Amygdala (tissue), 56 donors: ENCODE results near the gene JUP.

Experiments
- DNase-seq, 56 donors: peaks; one replicate each; lab custom pipeline; 2025; lab: John Stamatoyannopoulos, UW

The JUP gene

DNA sequence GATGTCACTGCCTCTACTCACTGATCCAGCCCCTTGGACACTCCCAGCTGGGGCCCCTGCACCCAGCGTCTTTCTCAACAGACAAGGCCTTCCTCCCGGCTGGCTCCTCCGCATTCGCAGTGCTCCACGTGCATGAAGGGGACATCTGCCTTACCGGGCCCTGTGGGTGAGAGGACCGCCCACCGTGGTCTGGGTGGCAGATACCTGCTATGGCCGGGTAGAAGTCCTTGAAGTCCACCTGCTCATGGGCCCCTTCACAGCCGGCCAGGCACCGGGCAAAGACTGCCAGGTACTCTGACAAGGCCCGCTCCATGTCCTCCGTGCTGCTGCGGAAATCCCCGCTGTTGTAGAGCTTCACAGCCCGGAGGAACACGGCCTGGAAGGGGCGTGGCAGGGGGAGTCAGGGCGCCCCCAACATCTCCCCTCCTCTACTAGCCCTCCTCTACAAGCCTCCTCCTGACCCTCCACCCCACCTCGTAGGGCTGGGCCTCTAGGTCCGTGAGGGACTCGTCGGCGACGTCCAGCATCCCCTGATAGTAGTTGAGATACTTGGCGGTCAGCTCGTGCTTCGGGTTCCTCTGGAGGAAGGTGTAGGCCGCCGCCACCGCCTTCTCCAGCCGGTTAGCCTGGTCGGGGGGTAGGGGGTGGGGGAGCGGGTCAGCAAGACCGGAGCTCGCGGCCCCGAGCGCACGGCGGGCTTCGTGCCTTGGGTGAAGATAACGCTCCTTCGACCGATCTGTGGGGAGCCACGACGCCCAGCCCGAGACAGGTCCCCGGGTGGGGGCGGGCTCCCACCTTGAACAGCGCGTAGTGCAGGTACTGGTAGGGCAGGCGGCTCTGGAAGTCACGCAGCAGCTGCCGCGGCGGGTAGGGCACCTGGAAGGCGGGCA, 24.4 kb upstream of the JUP start:
- peak in 1 of 56 donors; percentile 53 for DNase-seq

DNA sequence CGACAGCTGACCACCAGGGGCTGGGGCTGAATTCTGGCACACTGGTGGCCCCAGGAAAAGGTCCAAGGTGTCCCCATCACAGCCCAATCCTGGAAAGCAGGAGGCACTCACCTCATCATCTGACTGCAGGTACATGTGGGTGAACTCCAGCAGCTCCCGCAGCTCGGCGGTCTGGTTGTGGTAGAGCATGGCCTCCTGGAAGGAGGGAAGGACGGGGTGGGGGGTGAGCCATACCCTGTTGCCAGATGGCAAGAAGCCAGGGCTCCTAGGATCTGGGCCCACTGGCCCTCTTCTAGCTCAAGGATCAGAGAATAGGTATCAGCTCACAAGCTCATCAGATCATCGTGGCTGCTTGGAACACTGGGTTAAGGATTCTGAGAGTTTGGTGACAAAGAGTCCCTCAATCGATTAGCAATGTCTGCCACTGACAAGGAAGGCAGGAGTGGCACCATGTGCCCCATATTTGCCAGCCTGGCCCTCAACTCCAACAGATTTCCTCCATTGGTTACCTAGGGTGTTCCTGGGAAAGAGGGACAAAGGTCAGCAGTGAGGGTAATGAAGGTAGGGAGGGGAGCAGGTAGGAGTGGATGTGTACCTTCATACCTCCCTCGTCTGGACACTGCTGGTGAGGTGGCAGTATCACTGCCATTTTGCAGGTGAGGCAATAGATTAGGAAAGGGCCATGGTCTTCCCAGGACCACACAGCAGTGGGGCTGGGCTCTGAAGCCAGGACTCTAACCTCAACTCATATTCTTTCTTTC, 20.4 kb upstream of the JUP start:
- DNase-seq = no peak

DNA sequence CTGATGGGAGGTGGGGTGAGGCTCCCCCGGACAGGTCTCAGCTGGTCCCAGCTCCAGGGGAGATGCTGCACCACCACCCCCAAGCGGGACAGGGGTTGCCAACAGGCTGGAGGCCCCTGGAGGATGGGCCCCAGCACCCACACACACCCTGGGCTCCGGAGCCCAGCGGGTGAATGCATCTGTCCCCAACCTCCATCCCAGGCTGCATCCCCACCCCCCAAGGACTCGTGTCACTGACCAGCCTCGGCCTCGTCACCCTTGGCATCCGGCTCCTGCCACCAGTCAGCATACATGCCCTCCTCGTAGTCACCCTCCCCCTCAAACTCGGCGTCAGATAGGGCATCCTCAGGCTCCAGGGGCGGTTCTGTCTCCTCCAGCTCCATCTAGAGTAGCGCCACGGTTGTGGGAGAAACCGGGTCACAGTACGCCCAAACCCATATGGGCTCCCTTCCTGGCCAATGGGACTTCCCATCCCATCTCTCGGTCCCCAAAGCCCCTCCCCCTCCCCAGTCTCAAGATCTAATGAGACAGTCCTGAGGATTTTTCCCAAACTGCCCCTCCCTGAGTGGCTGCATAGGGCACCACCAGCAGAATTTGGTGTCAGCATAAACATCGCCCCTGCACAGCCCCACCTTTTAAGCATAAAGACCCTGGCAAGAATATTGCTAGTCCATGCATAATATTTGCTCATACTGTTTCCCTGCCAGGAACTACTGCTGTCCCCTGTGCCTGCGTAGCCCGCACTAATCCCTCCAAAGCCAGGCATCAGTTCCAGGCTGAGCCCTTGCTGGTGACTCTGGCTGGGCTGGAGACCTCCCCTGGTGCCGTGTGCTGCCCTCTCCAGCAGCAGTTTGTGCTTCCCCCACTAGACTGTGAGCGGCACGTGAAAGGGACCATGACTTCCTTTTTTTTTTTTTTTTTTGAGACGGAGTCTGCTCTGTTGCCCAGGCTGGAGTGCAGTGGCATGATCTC, 16.8 kb upstream of the JUP start:
- peak in 1 of 56 donors; percentile 22 for DNase-seq

DNA sequence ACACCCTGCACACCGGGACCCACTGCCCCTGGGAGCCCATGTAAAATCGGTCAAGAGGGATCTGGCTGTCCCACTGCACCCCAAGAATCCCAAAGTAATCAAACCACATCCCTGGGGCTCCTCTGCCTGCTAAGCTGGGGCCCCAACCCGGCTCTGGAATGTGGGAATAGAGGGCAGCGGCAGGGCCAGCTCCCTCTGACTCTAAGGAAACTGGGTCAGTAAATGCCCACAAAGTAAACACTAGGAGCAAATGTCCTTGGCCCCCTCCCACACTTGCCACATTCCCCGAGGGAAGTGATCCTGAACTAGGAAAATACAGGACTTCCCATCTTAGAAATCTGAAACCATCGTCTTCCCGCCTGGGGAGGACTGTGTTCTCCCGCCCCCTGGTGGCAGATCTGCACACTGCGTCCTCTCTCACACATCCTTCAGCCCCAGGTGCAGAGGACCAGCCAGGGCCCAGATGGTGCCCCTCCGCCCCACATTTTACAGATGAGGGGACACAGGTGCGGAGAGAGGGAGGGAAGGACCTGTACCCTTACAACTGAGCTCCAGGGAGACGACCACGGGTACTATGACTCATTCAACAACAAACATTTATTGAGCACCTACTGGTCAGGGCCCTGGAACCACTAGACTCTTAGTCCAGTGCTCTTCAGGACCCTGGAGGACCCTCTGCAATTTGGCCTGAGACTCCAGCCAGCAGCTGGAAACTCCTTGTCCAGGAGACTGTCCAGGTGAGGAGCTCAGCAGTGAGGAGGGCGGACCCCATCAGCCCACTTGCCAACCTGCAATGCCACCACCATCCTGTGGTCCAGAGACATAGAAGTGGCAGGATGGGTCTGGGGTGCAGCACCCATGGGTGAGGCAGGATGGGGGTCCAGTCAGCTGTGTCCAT, 15.1 kb upstream of the JUP start:
- DNase-seq = peak in 51 of 56 donors; percentile 13 to 89 (median 49)

DNA sequence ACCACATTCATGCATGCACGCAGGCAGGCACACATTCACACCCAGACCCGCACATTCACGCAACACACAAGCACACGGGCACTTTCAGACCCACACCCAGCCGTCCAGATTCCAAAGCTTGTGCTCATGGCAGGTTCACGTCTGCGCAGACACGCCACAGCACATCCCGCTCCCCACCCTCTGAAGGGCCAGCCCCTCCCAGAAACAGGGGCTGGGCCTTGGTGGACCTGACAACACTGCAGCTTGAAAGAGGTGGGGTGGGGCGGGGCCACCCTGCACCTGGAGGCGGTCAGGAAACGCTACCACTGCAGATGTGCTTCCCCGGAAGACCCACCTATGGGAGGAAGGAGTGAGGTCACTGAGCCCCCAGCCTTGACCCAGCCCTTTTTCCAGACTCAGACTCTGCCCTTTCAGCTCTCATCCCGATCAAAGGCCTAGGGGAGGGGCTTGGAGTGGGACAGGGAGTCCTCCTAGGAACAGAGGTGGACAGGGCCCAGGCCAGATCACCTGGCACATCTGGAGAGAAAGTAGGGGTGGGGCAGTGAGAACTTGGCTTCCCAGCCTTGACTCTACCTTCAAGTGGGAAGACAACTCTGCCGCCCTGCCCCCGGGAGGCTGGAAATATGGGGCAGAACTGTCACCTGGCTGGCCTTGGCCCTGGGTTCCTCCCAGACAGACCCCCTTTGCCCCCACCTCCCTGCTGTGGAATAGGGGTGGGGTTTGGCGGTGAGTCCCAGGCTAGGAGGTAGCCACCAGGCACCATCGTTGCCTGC, 14.3 kb upstream of the JUP start:
- DNase-seq = no peak

DNA sequence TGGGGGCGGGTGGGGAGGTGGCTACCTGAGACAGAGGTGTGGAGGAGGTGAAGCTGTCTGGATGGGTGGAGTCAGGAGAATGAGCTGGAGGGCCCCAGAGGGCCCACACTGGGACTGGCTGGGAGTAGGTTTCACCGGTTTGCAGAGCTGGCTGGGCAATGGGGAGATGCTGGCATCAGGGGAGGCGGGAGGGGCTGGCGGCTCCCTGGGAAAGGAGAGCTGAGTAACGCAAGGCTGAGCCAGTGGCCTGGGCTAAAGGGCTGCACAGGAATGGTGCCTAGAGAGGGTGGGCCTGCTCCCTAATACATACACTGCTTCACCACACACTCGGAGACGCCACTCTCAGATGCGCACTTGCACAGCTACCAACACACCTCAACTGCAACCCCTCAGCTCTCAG, 12.9 kb upstream of the JUP start:
- no peak for DNase-seq

DNA sequence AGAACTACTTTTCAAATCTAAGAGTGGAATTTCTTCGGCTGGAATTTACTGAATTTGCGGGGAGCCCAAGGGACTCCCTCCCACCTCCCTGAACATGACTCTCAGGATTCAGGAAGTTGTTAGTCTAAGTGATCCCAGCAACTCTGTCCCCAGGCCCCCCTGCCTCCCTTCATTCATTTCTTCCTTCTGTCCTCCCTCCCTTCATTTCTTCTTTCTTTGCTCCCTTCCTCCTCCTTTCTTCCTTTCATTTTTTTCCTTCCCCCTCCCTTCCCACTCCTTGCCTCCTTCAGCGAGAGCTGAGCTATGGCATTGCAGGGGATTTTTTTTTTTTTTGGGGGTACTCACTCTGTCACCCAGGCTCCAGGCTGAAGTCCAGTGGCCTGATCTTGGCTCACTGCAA, 10.9 kb upstream of the JUP start:
- DNase-seq = no peak

DNA sequence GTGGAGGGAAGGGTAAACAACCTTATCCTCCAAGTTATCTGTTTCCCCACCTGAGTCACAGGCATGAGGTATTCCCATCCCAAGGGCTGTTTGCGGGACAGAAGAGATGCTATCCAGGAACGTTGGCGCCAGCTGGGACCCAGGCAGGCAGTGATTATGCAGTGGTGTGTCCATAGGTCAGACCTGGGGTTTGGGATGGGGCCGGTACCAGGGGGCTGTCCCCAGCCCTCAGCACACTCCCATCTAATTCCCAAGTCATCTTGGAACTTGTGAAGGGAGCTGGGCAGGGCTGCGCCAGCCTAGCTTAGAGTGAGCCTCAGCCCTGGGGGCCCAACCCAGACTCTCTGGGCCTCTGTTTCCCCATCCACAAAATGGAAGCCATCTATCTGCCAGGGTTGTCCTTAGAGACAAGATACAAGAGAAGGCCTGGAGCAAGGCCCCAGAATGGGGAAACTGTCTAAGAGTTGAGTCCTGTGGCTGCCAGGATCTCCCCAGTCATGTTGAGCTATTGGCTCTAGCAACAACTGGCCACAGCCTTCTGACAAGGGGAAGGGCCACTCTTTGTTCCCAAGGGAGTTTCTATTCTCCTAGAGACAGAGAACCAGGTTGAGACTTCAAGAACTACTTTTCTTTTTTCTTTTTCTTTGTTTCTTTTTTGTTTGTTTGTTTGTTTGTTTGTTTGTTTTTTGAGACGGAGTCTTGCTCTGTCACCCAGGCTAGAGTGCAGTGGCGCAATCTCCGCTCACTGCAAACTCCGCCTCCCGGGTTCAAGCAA, 9.8 kb upstream of the JUP start:
- no peak for DNase-seq

DNA sequence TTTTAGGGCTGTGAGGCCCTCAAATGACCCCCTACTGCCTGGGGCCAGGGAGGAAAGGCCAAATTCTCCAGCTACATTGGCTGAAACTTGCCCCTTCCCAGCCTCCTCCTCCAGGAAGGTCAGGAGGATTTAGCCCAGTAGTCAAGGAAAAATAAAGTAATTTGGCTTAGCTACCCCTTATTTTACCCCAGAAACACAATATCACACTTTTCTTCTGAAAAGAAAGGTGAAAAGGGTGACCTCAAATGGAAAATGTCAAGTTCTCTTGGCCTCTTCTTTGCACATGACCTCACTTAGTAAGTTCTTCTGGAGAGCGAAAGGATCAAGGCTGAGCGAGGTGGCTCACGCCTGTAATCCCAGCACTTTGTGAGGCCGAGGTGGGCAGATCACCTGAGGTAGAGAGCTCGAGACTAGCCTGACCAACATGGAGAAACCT, 8.0 kb upstream of the JUP start:
- DNase-seq = no peak

DNA sequence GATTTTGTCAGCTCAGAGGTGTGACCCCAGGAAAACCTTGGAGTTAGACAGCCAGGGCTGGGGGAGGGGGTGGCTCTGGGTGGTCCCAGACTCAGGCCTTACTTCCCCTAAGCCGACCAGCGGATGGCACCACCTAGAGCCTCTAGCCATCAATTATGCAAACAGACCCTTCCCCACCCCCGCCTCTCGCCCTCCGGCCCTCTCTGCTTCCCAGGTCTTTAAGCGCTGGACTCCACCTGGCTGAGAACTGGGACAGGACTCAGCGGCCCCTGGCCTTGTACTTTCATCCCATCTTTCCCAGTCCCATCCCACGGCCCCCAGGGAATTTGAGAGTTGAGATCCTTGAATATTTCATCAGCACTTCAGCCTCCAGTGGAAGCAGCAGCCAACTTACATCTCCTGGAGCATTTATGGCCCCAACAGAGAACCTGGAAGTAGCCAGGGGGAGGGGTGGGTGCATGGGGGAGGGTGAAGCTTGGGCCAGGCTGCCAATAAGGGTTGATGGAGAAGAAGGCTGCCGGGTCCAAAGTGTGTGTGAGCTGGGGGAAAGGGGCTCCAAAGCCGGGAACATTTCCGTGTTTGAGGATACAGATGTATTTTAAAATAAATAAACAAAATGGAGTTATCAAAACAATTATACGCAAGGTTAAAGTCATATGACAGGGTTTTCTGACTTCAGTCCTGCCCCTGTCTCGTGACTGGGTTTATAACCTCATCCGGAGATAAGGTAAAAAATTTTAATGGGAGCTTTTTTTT, 7.5 kb upstream of the JUP start:
- DNase-seq = no peak

DNA sequence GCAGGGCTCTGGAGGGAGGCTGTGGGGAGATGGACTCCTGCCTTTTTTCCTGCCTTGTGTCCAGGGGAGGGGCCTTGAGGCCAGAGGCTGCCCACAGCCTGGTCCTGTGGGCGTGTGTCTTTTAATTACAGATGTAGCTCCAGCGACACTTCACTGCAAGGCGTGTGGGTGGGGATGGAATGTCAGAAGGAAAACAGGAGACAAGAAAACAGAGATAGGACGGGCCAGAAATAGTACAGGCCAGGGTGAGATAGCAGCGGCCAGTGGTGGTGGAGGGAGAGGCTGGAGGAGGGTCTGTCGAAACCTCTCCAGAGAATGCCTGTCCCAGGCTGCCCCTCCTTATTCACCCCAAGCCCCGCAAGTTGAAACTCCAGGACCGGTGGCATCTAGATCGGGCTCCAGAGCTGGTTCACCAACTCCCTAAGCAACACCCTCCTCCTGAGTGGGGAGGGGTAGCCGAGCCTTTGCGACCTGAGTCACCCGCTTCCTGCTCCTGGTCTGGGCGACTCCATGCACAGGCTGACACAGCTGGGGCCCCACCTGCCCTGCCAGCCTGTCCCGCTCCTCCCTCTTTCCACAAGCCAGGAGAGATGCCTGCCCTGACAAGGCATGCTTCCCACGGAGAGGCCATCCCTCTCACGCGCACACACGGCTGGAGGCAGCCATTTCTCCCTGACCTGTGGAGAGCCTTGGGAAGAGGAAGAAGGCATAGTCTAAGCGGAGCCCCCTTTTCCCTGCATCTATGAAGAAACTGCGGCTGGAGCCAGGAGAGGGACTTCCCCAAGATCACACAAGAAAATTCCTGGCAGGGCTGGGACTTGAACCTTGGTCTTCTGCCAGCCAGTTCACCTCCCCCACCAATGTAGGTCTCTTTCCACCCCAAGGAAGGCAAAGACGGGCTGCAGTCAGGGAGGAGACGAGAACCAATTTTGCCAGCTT, 6.6 kb upstream of the JUP start:
- no peak for DNase-seq

DNA sequence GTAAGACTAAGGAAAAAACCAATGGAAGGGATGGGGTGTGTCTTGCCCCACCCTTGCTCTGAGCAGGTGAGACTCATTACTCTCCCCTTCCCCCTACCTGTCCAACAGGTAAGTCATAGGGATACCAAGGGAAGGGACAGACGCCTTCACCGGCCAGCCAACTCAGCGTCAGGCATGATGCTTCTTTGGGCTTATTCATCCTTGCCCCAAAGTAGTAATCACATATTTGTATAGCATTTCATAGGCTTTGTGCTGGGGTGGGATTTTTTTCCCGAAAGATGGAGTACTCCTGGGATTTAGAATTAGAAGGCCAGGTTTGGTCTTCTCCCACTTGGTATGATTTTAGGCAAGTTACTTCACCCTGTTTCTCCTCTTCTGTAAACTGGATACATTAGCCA, 509 bp upstream of the JUP start:
- DNase-seq = no peak

DNA sequence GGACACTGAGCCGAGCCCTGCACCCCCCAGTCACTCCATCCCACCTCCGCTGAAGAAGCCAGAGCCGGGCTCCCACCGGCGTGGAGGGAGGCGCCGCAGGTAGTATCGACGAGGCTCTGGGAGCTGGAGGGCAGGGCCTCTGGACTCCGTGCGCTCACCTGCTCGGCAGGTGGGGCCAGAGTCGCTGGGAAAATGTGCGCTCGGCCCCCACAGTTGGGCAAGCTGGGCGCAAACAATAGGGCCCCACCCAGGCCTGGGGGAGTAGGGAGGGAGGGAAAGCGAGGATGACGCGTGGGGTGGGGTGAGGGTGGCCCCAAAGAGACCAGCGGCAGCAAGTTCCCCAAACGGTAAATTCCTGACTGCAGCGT, 668 bp downstream of the JUP start:
- DNase-seq = no peak

DNA sequence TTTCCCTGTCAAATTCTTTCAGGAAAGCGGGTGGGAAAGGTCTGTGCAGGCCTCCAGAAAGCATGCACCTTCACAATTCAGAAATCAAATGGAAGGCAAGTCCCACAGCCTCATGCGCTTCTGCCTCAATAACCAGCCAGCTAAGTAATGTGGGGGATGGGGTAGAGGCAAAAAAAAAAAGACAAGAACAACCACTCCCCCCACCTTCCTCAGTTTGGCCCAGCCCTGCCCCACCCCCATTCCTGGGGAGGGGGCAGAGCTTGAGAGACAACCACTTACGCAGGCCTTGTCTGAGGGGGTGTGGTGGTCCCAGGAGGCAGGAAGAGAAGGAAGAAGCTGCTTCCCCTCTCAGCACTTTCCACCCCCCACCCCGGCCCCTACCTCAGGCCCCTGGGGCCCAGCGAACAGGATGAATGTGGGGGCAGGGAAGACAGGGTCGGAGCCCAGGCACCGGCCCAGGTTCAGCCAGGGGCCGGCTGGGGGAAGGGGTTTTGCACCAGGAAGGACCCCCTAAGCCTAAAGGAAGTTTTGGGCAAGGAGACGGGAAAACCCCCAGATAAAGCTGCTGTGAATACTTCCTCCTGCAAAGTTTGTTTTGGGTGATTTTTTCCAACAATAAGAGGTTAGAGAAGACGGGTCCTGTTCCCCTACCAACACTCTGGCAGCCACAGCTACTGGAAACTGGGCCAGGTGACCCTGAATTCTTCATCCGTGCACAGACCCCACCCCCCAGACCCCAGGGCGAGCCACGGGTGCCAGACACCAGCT, 1.2 kb downstream of the JUP start:
- no peak for DNase-seq

DNA sequence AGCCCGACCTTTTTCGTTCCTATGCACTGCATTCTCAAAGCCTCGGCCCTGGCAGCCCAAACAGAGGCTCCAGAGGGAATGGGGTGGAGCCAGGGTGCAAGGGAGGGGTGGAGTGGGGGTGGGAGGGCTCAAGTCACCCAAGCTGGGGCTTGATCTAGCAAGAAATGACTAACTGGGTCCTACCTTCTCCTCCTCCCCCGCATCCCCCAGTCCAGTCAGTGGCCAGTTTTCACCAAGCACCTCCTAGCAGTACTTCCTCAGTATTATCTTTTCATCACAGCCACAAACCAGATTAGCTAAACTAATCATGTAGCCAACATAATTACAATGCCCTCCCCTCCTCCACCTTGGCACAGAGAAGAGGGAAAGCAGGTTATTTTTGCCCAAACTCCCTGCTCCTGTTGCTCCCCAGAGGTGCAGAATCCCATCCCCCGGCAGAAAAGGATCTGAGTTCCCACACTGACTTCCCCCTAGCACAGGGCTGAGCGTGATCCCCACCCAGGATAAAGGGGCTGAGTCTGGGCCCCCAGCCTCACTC, 2.2 kb downstream of the JUP start:
- no peak for DNase-seq
